Measurements from ENCODE around the gene DAGLA.

The DAGLA gene

GRCh38 chr11:61728940-61729219 is 48.7 kb downstream of the DAGLA start:
- DNase-seq (ENCODE audit: low read depth) = no peak

- no peak for DNase-seq (ENCODE audit: low read depth)
Measured at GRCh38 chr11:61730240-61730994, 50.2 kb downstream of the DAGLA start.

- DNase-seq (ENCODE audit: low read depth) = no peak
Measured at GRCh38 chr11:61731211-61731951, 51.2 kb downstream of the DAGLA start.

GRCh38 chr11:61731952-61732675 is 51.9 kb downstream of the DAGLA start:
- DNase-seq (ENCODE audit: low read depth) = no peak

- no peak for DNase-seq (ENCODE audit: low read depth)
Measured at GRCh38 chr11:61732705-61733104, 52.5 kb downstream of the DAGLA start.

GRCh38 chr11:61733120-61733978 is 53.2 kb downstream of the DAGLA start:
- peak; percentile 69 for DNase-seq (ENCODE audit: low read depth)

- no peak for DNase-seq (ENCODE audit: low read depth)
Measured at GRCh38 chr11:61734767-61735166, 54.6 kb downstream of the DAGLA start.

- no peak for DNase-seq (ENCODE audit: low read depth)
Measured at GRCh38 chr11:61735391-61735790, 55.2 kb downstream of the DAGLA start.

GRCh38 chr11:61736310-61736709 is 56.1 kb downstream of the DAGLA start:
- DNase-seq (ENCODE audit: low read depth) = no peak

GRCh38 chr11:61737131-61737530 is 56.9 kb downstream of the DAGLA start:
- DNase-seq (ENCODE audit: low read depth) = no peak

- DNase-seq (ENCODE audit: low read depth) = no peak
Measured at GRCh38 chr11:61737636-61738386, 57.6 kb downstream of the DAGLA start.

- no peak for DNase-seq (ENCODE audit: low read depth)
Measured at GRCh38 chr11:61738776-61739175, 58.6 kb downstream of the DAGLA start.

GRCh38 chr11:61739413-61739812 is 59.2 kb downstream of the DAGLA start:
- no peak for DNase-seq (ENCODE audit: low read depth)

GRCh38 chr11:61739966-61740365 is 59.8 kb downstream of the DAGLA start:
- no peak for DNase-seq (ENCODE audit: low read depth)

- no peak for DNase-seq (ENCODE audit: low read depth)
Measured at GRCh38 chr11:61742391-61742790, 62.2 kb downstream of the DAGLA start.

GRCh38 chr11:61743486-61744095 is 63.4 kb downstream of the DAGLA start:
- DNase-seq (ENCODE audit: low read depth) = no peak

GRCh38 chr11:61744181-61744580 is 64.0 kb downstream of the DAGLA start:
- no peak for DNase-seq (ENCODE audit: low read depth)

- no peak for DNase-seq (ENCODE audit: low read depth)
Measured at GRCh38 chr11:61744609-61745156, 64.5 kb downstream of the DAGLA start.

GRCh38 chr11:61745781-61746441 is 65.7 kb downstream of the DAGLA start:
- DNase-seq (ENCODE audit: low read depth) = no peak
